Heart left ventricle (tissue), 16 donors: Measurements from ENCODE around the gene SHCBP1. TPM values are rescaled to one million over a fixed set of nuclear protein-coding genes. Genes with fewer than 3 reads are reported as not detected.

ENCODE experiments used
- ATAC-seq, 4 donors: fragments of 200-7000 bp; cut with Tn5 transposase; one replicate each; pipeline ENCODE4 v1.9.1; 2020 to 2022; ENCODE audit warnings: moderate library complexity in 4 of 4, mild to moderate bottlenecking in 3 of 4, moderate number of reproducible peaks in 1 of 4
- DNase-seq, 5 donors: peaks; one replicate each; pipeline ENCODE4 v3.0.0-alpha.2; 2020
- H3K27ac ChIP-seq, 12 donors: fragments of 200-600 bp; sonication (generic) in 4 of 12; one replicate each; pipeline versions ENCODE4 v1.5.0 to v1.8.0; 2016 to 2022; ENCODE audit warnings: mild to moderate bottlenecking in 2 of 12
- H3K27me3 ChIP-seq, 9 donors: fragments of 200-600 bp; sonication (generic) in 2 of 9; one replicate each; pipeline versions ENCODE4 v1.5.1 to v1.8.0; 2016 to 2022; ENCODE audit warnings: mild to moderate bottlenecking in 3 of 9
- H3K36me3 ChIP-seq, 9 donors: fragments of 200-600 bp; sonication (generic) in 2 of 9; one replicate each; pipeline versions ENCODE4 v1.5.0 to v1.8.0; 2018 to 2022; ENCODE audit warnings: mild to moderate bottlenecking in 2 of 9
- H3K4me1 ChIP-seq, 12 donors: fragments of 200-600 bp; sonication (generic) in 4 of 12; one replicate each; pipeline versions ENCODE4 v1.5.0 to v1.8.0; 2016 to 2022; ENCODE audit warnings: mild to moderate bottlenecking in 3 of 12
- H3K4me3 ChIP-seq, 12 donors: fragments of 200-600 bp; sonication (generic) in 4 of 12; one replicate each; pipeline versions ENCODE4 v1.5.0 to v1.8.0; 2017 to 2022; ENCODE audit warnings: mild to moderate bottlenecking in 9 of 12, moderate library complexity in 4 of 12
- H3K9me3 ChIP-seq, 12 donors: fragments of 200-600 bp; sonication (generic) in 4 of 12; one replicate each; pipeline versions ENCODE4 v1.5.0 to v1.8.0; 2016 to 2022; ENCODE audit warnings: mild to moderate bottlenecking in 1 of 12
- CTCF ChIP-seq, 12 donors: fragments of 200-600 bp; sonication (generic) in 4 of 12; IDR thresholded peaks; one replicate each; pipeline versions ENCODE4 v1.5.0 to v1.8.0; 2018 to 2022; ENCODE audit warnings: antibody characterized with exemption in 12 of 12, mild to moderate bottlenecking in 5 of 12
- POLR2A ChIP-seq, 2 donors: fragments of 450-650 bp; IDR thresholded peaks; one replicate each; pipeline ENCODE4 v1.6.1; 2017; ENCODE audit warnings: antibody characterized with exemption in 2 of 2, mild to moderate bottlenecking in 2 of 2, moderate library complexity in 2 of 2
- WGBS, 4 donors: extraction: QIAGEN DNeasy Blood & Tissue Kit in 2 of 4; methylation state at CpG; one replicate each; pipeline versions ENCODE4 v1.1.5 to v1.1.7; 2013 to 2018; 5-methylcytosine and 5-hydroxymethylcytosine counted together
- intact Hi-C, 10 donors: fragments of 100-400 bp; cut with DNase I; formaldehyde crosslinking; loops; one replicate each; pipeline versions ENCODE4 v1.11.1 to v1.14.2; 2022
- polyA plus RNA-seq, 2 donors: library from polyadenylated mRNA; stranded (reverse); fragments of 200-250 nt; gene quantifications; one replicate each; pipeline ENCODE4 v1.2.3, GENCODE V29; 2013
- total RNA-seq, 9 donors: library from RNA; depleted of rRNA in 2 of 9; stranded (reverse); fragments of >200 nt in 2 of 9; fragmentation: NEBNext Ultra II Directional in 3 of 9; extraction: Animal tissue kit (Norgen Biotek cat#: 25700) in 3 of 9; gene quantifications; one replicate each; pipeline versions ENCODE4 v1.1.0 to v1.2.4, GENCODE V29; 2016 to 2023
- donor health status: ischemic (EF 13 %, LVEDD 7.1; RV severe dilation, severe dysfunction).
- donor health status: healthy with polysubstance abuse.
- donor health status: DM: no; HTN: yes; CAD: no.
- donor health status: DM: no; HTN: no; CAD: no.
- donor health status: ischemic (EF 25% LVEDD 6.9; RV normal size, moderate dysfunction).
- donor health status: ischemic (EF 25% LVEDD 5.7; RV mildly dilated, moderate dysfunction).
- donor health status: healthy.
- donor health status: DM: yes; HTN: yes; CAD: no.
- donor health status: ischemic (EF 35%, LVEDD 5.7; RV mildly dilated, moderate dysfunction).
- donor health status: nonischemic (EF 11% LVEDD 7.7; RV severe dilation, severe dysfunction).
- donor health status: DM: yes; HTN: yes; CAD: no.
- donor health status: PGD.
- donor health status: ischemic (EF 29% LVEDD 5.4; RV normal size, mild dysfunction).
- donor health status: nonischemic (EF 23%, LVEDD 6.1; RV moderate dilation, normal function).

Gene SHCBP1
- total and polyA plus RNA-seq, 11 donors: 0.19 to 7.6 (median 0.68) TPM

- intact Hi-C loops: loop anchor here in 1 of 10 donors (5.0 kb wide), 1 partner anchor 62 kb away; no protein-coding TSS in a partner anchor
- WGBS, 4 donors: 58 to 67% (median 63%) methylated on average over 4 of the region's 4 CpGs
Measured at GRCh38 chr16:46614006-46614405, 7.2 kb downstream of the SHCBP1 start.

GRCh38 chr16:46613352-46613751 is 7.8 kb downstream of the SHCBP1 start:
- intact Hi-C loops: loop anchor here in 1 of 10 donors (5.0 kb wide), 1 partner anchor 61 kb away; no protein-coding TSS in a partner anchor
- no peak for ATAC-seq
- peaks cover 0 to 14% (median 0%) of the 10 kb centered on the region in 9 donors for H3K36me3 ChIP-seq
- H3K9me3 ChIP-seq: no peaks in the 10 kb centered on the region
- WGBS, 4 donors: 66 to 82% (median 70%) methylated on average over 2 of the region's 2 CpGs
- peaks cover 0 to 8% (median 0%) of the 10 kb centered on the region in 12 donors for H3K4me1 ChIP-seq
- TF ChIP-seq POLR2A (IDR thresholded peaks at IDR 0.05) (no peak), CTCF (IDR thresholded peaks at IDR 0.05) (no peak)
- no peaks in the 10 kb centered on the region for H3K27me3 ChIP-seq
- H3K27ac ChIP-seq: no peak overlapping the region
- no peak for DNase-seq
- no peak overlapping the region for H3K4me3 ChIP-seq

More at GRCh38 chr16:46614006-46614405, 7.2 kb downstream of the SHCBP1 start:
- no peak overlapping the region for H3K27ac ChIP-seq
- DNase-seq (no peak), ATAC-seq (no peak)
- H3K4me1 ChIP-seq: peaks cover 0 to 8% (median 0%) of the 10 kb centered on the region in 12 donors
- no peaks in the 10 kb centered on the region for H3K9me3 ChIP-seq
- TF ChIP-seq POLR2A (IDR thresholded peaks at IDR 0.05) (no peak), CTCF (IDR thresholded peaks at IDR 0.05) (no peak)
- no peaks in the 10 kb centered on the region for H3K27me3 ChIP-seq
- no peak overlapping the region for H3K4me3 ChIP-seq
- peaks cover 0 to 14% (median 0%) of the 10 kb centered on the region in 9 donors for H3K36me3 ChIP-seq

GRCh38 chr16:46612121-46612520 is 9.1 kb downstream of the SHCBP1 start:
- Histone ChIP-seq H3K36me3 (peaks cover 0 to 14% (median 0%) of the 10 kb centered on the region in 9 donors), H3K9me3 (no peaks in the 10 kb centered on the region), H3K27ac (peak overlapping the region in 1 of 12 donors; percentile 21), H3K4me1 (peaks cover 0 to 8% (median 0%) of the 10 kb centered on the region in 12 donors), H3K4me3 (peak overlapping the region in 1 of 12 donors; percentile 1), H3K27me3 (no peaks in the 10 kb centered on the region)
- 59 to 66% (median 63%) methylated on average over 3 of the region's 3 CpGs for WGBS, 4 donors
- intact Hi-C loops: loop anchor here in 1 of 10 donors (5.0 kb wide), 1 partner anchor 60 kb away; no protein-coding TSS in a partner anchor
- no peak for TF ChIP-seq CTCF (IDR thresholded peaks at IDR 0.05)
- no peak for TF ChIP-seq POLR2A (IDR thresholded peaks at IDR 0.05)
- ATAC-seq (no peak), DNase-seq (no peak)

- TF ChIP-seq CTCF (IDR thresholded peaks at IDR 0.05) (peak; percentile 27 to 57 (median 41)), POLR2A (IDR thresholded peaks at IDR 0.05) (no peak)
- no peaks in the 10 kb centered on the region for H3K27me3 ChIP-seq
- H3K27ac ChIP-seq: no peak overlapping the region
- H3K9me3 ChIP-seq: no peaks in the 10 kb centered on the region
- H3K4me3 ChIP-seq: no peak overlapping the region
- no peak for DNase-seq
- ATAC-seq: no peak
- peaks cover 0 to 12% (median 0%) of the 10 kb centered on the region in 9 donors for H3K36me3 ChIP-seq
- no peaks in the 10 kb centered on the region for H3K4me1 ChIP-seq
- 63 to 72% (median 67%) methylated on average over 1 of the region's 1 CpG for WGBS, 4 donors
- intact Hi-C loops: loop anchor here in 9 of 10 donors (2.0 to 5.0 kb wide), 2 partner anchors 50 to 53 kb away; no protein-coding TSS in a partner anchor
Measured at GRCh38 chr16:46607529-46607928, 13.7 kb downstream of the SHCBP1 start.
